ENCODE data around the gene RGS19.

Gene RGS19

GRCh38 chr20:64077541-64077875 lies 1.8 kb downstream of the RGS19 start:
- no peak for DNase-seq (ENCODE audit: low read depth)

DNA sequence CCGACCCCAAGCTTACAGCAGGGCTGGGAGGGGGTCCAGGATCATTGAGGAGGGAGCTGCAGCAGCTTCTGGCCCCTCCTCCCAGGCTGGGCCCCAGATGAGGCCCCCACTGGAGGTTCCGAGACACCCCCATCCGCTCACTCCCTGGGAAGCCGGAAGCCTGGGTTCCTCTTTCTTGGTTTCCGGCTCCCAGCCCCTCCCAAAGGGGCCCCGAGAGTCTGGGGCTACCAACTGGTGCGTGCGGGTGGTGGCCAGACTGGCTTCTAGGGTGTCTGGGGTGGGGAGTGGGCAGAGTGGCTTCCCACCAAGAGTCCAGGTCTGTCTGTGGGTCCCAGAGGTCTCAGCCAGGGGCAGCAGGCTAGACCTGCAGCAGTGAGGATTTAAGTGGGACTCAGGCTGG lies 2.2 kb downstream of the RGS19 start:
- DNase-seq (ENCODE audit: low read depth) = no peak

DNA sequence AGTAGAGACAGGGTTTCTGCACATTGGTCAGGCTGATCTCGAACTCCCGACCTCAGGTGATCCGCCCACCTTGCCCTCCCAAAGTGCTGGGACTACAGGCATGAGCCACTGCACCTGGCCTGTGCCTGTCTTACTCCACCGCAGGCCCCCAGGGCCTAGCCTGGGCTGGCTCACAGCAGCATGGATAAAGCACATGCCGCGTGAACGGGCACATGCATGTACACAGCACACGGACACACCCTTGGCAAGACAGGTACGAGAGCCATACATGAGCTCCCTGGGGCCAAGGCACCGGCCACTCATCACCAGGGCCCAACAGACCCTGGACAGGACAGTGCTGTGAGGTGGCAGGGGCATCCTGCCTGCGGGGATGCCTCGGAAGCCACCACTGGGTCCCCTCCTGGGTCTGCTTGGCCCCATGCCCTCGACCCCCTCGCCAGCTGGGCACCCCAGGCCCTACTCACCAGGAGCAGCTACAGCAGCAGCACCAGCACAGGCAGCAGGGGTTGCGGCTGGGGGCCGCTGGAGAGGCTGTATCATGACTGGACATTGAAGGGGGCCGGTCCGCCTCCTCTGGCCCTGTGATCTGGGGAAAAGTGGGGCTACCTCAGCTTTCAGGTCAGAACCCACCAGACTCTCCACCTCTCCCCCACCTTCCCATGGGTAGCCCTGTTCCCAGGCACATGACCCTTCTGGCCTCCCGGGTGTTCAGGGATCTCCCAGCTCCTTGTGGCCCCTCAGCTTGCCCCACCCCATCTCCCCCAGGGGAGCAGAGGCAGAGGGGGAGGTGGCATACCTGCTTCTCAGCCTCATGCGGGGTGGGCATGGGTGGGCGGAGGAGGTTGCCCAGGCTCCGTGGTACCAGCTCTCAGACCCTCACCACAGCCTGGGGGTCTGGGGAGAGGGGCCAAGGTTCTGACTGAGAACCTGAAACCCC lies 3.0 kb downstream of the RGS19 start:
- DNase-seq (ENCODE audit: low read depth) = no peak

DNA sequence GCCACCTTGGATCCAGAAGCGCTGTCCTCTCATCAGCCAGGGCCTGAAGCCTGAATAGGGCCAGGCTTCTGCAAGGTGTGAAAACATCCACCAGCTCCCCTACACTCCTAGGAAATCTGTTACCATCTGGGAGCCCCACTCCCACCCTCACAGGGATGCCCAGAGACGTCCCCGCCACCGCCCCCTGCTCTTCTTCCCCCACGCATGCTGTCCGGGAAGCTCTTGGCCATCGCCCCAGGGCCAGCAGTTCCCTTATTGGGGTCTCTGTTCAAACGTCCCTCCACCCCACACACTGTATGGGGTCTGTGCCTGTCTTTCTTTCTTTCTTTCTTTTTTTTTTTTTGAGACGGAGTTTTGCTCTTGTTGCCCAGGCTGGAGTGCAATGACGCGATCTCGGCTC lies 3.8 kb downstream of the RGS19 start:
- no peak for DNase-seq (ENCODE audit: low read depth)

DNA sequence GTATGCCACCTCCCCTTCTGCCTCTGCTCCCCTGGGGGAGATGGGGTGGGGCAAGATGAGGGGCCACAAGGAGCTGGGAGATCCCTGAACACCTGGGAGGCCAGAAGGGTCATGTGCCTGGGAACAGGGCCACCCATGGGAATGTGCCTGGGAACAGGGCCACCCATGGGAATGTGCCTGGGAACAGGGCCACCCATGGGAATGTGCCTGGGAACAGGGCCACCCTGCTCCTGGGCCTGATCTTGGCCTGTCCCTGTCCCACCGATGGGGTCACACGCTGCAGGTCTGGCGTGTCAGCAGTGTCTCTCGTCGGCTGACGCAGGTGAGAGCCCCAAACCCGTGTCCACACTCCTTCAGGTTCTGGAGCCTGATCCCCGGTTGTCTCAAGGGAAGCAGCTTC lies 4.4 kb downstream of the RGS19 start:
- DNase-seq (ENCODE audit: low read depth) = no peak

DNA sequence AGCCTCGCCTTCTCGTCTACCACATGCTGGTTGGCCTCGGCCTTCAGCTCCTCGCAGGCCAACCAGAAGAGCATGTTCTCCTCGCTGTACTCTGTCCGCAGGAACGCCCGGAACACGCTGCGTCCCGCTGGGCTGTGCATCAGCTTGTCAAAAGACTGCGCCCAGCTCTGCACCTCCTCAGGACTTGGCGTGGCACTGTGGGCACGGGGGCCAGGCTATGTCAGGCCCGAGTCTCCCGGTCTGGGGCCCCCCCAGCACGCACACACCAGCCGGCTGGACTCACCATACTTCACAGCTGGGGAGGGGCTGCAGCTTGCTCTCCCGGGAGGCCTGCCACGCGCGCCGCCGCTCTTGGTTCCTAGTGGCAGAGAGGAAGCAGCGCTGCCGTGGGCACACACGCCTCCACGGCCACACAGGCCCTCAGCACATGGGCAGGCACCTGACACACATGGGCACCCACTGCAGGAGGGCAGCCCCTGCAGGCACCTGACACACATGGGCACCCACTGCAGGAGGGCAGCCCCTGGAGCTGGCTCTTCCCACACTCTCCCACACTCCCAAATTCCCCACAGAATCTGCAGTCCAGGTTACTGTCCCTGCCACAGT lies 5.0 kb downstream of the RGS19 start:
- DNase-seq (ENCODE audit: low read depth) = no peak

DNA sequence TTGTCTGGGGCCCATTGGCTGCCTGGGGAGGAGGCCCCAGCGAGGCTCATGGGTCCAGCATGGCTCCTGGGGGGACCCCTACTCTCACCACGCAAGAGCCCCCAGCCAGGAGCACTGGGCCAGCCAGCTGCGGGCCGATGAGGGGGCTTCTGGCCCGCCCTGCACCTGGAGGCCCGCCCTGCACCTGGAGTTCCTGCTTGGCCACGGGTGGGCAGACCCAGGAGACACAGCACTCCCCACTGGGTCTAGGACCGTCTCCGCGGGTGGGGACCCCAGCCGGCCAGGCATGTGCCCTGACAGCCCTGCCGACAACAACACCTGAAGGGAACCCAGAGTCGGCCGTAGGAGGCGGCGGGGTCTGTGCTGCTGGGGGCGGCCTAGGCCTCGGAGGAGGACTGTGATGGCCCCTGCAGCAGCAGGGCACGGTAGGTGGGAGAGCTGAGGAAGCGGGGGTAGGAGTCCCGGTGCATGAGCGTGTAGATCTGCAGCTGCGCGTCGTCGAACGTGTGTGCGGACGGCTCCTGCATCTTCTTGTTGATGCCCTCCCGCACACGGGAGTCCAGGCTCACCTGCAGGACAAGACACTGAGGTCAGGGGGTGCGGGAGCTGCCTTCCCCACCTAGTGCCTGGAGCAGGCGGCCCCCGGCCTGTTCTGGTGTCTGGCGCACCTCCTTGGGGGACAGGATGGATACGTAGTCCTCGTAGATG lies 5.7 kb downstream of the RGS19 start:
- DNase-seq (ENCODE audit: low read depth) = no peak

DNA sequence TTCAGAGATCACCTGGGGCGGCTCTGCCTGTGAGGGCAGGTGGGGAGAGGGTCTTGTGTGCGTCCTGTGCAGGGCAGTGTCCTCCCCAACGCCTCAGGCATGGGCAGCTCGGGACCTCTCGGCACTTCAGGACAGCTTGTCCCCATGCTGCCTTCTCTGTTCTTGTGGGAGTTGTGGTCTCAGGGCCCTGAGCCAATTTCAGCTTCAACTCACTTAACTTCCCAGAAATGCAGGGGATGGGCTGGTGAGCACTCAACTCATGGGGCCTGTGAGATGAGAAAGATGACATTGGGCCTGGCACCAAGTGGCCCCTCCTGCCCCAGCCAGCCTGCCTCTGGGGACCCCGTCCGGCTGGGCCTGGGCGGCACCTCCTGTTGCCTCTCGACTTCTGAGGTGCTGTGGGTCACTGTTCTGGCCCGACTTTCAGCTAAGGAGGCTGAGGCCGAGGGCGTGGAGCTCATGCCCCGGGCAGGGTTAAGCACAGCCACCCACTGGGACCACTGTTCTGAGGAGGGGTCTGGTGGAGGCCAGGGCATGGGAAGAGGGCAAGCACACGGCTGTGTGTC lies 6.7 kb downstream of the RGS19 start:
- no peak for DNase-seq (ENCODE audit: low read depth)

DNA sequence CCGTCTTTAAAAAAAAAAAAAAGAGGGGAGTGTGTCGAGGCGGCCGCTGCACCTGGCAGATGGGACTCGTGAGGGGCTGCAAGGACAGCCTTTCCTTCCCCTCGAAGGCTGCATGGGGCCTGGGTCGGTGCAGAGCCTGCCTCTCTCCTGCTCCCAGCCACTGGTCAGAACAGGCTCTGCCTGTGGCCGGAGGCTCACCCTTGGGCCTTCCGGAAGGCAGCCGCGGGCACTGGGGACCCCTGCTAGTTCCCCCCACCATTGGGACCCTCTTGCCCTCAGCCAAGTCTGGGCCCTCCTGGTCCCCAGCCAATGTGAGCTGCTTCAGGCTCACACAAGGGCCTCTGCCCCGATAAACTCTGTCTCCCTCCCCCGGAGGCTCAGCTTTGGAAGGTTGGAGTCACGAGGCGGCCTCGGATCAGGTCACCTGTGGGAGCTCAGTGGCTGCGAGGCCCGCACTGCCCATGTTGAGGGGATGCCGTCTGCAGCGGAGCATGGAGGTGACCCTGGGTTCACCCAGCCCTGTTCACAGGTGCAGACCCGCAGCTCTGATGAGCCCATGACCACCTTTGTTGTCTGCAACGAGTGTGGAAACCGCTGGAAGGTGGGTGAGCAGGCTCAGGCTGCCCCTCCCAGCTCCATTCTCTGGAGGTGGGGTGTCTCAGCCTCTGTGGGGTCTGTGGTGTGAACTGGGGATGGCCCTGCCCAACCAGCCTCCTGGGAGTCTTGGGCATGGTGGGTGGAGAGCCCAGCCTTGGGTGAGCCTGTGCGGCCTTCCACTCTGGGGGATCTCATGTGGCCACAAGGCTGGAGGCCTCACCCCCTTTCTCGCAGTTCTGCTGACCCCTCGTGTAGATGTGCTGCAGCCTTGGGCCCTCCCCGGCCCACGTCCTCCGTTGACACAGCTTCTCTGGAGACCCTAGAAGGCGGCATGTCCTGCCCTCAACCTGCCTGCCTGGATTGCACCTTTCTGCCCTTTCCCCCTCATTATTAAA lies 7.7 kb downstream of the RGS19 start:
- DNase-seq (ENCODE audit: low read depth) = no peak

DNA sequence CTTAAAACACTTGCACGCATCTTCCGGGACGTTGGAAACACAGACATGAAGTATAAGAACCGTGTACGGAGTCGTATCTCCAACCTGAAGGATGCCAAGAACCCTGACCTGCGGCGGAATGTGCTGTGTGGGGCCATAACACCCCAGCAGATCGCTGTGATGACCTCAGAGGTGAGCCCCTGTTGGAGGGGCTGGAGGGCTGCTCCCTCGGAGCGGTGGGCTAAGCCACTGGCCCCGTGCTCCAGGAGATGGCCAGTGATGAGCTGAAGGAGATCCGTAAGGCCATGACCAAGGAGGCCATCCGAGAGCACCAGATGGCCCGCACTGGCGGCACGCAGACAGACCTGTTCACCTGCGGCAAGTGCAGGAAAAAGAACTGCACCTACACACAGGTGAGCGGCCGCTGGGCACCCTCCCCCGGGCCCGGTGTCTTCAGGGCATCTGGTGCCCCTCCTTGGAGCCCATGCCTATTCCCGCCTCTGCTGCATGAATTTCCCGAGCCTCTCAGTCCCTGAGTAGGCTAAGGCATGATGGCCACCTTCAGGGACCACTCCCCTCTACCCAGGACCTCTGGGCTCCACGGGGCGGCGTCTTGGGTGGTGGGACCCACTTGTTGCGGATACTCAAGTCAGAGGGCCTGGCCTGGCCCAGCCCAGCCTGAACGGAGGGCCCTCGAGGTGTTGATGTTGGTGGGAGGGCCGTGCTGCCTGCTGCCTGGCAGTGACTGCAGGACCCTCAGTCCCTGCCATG lies 8.9 kb downstream of the RGS19 start:
- DNase-seq (ENCODE audit: low read depth) = no peak

DNA sequence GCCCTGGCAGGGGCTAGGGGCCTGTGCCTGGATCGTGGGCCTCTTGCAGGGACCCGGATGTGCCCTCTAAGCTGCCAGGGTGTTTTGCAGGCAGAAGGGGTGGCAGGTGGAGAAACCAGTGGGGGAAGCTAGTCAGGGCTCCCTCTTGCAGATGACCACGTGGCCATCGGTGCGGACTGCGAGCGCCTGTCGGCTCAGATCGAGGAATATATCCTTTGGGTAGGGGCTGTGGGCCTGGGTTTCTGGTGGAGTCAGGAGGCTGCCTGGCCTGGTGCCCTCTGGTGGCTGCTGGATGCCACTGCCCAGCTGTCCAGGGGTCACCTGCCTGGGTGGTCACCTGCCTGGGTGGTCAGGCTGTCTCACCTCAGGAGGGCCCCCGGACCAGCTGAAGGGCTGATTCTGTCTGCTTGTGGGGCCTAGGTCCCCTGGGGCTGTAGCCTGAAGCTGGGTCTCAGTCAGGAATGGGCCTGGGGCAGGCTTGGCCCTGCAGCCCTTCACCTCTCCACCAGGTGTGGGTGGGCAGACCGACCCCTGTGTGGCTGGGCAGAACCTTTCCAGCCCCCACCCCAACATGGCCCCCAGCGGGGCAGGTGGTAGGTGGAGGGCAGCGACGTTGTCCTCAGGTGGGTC lies 9.6 kb downstream of the RGS19 start:
- DNase-seq (ENCODE audit: low read depth) = no peak

GRCh38 chr20:64069209-64069613 lies 10.1 kb downstream of the RGS19 start:
- no peak for DNase-seq (ENCODE audit: low read depth)

DNA sequence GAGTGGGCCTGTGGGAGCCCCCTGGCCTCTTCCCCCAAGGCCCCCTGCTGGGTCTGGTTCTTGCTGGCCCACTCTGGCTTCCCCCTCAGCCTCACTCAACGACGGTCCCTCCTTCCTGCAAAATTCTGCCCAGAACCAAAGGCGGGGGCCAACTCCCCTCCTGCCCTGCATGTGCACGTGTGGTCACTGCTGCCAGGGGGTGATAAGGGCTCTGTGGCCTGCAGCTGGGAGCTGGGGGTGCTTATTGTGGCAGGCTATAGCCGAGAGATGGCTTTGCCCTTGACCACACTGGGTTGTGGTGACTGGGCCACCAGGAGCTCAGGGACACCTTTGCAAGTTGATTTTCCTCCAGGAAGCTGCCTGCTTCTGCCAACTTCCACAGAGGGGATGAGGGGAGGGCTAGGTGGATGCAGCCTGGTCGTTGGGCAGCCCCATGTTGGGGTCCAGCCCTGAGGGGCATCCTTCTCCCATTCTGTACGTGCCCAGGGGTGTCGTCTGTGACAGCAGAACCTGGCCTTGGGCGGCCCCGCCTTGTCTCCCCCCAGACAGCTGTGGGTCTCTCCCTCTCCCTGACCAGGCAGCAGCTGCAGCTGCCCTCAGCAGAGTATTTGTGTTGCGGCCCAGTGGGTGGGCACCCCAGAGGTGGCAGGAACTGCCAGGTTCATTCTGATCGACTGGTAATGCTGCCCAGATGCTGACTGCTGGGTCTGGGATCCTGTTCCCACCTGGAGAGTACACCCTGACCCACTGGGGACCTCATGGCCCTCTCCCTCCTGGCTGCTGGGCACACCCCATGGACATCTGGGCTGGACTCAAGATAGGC lies 10.7 kb downstream of the RGS19 start:
- no peak for DNase-seq (ENCODE audit: low read depth)

GRCh38 chr20:64067733-64068307 lies 11.5 kb downstream of the RGS19 start:
- DNase-seq (ENCODE audit: low read depth) = no peak

DNA sequence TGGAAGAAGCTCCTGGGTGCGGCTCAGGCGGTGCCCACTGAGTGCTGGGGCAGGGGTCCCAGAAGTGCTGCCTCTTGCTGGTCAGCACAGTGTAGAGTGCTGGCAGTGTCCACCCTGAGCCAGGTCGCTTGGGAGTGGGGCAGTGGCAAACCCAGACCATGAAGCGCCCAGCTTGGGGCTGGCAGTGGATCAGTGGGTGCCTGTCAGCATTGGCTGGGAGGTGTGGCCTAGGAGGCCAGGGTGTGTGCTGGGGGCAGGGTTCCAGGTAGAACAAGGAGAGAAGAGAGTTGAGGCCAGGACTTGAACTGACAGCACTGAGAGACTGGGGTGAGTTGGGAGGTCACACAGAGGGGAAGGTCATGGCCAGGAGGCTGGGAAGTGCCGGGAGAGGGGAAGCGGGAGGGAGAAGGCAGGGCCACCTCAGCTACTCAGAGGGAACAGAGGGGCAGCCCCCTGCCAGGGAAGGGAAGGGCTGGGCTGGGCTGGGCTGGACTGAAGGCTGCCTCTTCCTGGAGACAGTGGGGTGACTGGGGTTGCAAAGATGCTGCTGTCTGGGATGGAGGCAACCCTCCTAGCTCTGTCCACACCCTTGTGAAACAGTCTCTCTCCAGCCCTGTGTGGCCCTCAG lies 12.2 kb downstream of the RGS19 start:
- no peak for DNase-seq (ENCODE audit: low read depth)

DNA sequence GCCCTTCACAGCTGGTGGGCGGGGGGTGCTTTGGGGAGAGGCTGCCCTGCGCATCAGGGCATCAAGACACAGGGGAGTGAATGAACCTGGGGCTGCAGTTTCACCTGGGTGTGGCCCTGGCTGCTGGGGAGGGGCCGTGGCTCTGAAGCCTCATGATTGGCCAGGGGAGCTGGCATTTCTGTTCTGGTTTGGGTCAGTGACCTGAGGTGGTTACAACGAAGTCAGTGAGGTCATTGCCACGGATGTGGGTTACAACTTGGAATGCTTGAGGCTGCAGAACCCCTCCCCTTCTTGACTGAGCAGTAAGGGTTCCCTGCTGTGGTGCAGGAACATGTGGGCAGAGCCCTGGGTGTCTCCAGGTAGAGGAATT lies 13.4 kb downstream of the RGS19 start:
- no peak for DNase-seq (ENCODE audit: low read depth)

DNA sequence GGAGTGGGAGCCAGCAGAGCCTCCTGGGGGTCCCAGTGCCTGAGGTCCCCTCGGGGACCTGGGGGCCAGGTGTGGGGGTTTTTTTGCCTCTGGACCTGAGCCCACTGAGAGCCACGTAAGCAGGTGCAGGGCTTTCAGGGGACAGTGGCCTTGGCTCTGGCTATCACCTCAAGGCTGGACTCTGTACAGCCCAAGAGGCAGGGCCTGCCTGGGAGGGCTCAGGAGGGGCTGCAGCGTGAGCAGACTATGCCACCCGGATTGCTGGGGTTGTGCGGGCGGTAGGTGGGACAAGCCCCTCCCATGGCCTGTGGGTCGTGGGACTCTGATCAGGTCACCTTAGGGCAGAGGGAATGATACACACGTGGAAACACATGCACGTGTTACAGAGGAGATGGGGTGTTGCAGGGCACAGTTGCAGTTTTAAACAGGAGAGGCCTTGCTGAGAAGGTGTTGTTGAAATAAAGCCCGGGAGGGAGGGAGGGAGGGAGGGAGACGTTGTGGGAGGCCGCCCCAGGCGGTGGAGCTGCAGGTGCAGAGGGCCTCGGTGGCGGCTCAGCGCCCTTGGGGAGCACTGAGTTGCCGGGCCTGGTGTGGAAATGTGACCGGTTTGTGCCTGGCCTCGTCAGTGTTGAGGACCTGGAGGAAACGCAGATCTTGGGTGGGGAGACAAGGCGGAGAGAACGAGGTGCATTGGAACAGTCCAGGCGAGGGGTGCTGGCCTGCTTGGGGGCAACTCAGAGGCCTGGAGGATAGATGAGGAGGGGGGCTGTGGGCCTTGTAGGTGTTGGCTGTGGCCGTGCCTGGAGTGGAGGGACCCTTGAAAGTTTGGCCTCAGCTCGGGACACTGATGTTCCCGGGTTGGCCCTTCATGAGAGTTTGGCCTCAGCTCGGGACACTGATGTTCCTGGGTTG lies 14.0 kb downstream of the RGS19 start:
- DNase-seq (ENCODE audit: low read depth) = no peak
